ENCODE results near the gene AFP.

Gene AFP

GRCh38 chr4:73438582-73439215 lies 2.7 kb downstream of the AFP start:
- no peak for DNase-seq (ENCODE audit: low read depth)

GRCh38 chr4:73439445-73439844 lies 3.4 kb downstream of the AFP start:
- no peak for DNase-seq (ENCODE audit: low read depth)

GRCh38 chr4:73439991-73440390 lies 4.0 kb downstream of the AFP start:
- no peak for DNase-seq (ENCODE audit: low read depth)

GRCh38 chr4:73440653-73441052 lies 4.6 kb downstream of the AFP start:
- no peak for DNase-seq (ENCODE audit: low read depth)

GRCh38 chr4:73442275-73442674 lies 6.3 kb downstream of the AFP start:
- no peak for DNase-seq (ENCODE audit: low read depth)

- DNase-seq (ENCODE audit: low read depth), result no peak
These were observed 7.2 kb downstream of the AFP start for GRCh38 chr4:73443224-73443623.

GRCh38 chr4:73445383-73446335 lies 9.6 kb downstream of the AFP start:
- no peak for DNase-seq (ENCODE audit: low read depth)

GRCh38 chr4:73446336-73446938 lies 10.4 kb downstream of the AFP start:
- DNase-seq (ENCODE audit: low read depth), result no peak

- DNase-seq (ENCODE audit: low read depth), result no peak
These were observed 11.7 kb downstream of the AFP start for GRCh38 chr4:73447671-73448070.

GRCh38 chr4:73448448-73449203 lies 12.6 kb downstream of the AFP start:
- DNase-seq (ENCODE audit: low read depth), result no peak

- no peak for DNase-seq (ENCODE audit: low read depth)
These were observed 14.5 kb downstream of the AFP start for GRCh38 chr4:73450398-73451004.

- no peak for DNase-seq (ENCODE audit: low read depth)
These were observed 15.4 kb downstream of the AFP start for GRCh38 chr4:73451404-73451803.

- DNase-seq (ENCODE audit: low read depth), result no peak
These were observed 16.1 kb downstream of the AFP start for GRCh38 chr4:73451981-73452747.

- no peak for DNase-seq (ENCODE audit: low read depth)
These were observed 17.1 kb downstream of the AFP start for GRCh38 chr4:73452953-73453700.

- no peak for DNase-seq (ENCODE audit: low read depth)
These were observed 17.6 kb downstream of the AFP start for GRCh38 chr4:73453701-73454005.

- no peak for DNase-seq (ENCODE audit: low read depth)
These were observed 18.9 kb downstream of the AFP start for GRCh38 chr4:73454920-73455319.

GRCh38 chr4:73456177-73457022 lies 20.4 kb downstream of the AFP start:
- no peak for DNase-seq (ENCODE audit: low read depth)

GRCh38 chr4:73458184-73459047 lies 22.4 kb downstream of the AFP start:
- no peak for DNase-seq (ENCODE audit: low read depth)

- no peak for DNase-seq (ENCODE audit: low read depth)
These were observed 23.0 kb downstream of the AFP start for GRCh38 chr4:73459048-73459421.

All from stimulated activated CD8-positive, alpha-beta memory T cell treated with anti-CD3 and anti-CD28 coated beads, Interleukin-4, amount 100 ng/mL, for 24 hours (primary cell).